ENCODE data around the gene PPIL3. TPM values are rescaled to one million over a fixed set of nuclear protein-coding genes. Genes with fewer than 3 reads are reported as not detected.

The PPIL3 gene
- total and polyA plus RNA-seq, 2 experiments from 2014 or later = 42.9 to 54.0 TPM

DNA sequence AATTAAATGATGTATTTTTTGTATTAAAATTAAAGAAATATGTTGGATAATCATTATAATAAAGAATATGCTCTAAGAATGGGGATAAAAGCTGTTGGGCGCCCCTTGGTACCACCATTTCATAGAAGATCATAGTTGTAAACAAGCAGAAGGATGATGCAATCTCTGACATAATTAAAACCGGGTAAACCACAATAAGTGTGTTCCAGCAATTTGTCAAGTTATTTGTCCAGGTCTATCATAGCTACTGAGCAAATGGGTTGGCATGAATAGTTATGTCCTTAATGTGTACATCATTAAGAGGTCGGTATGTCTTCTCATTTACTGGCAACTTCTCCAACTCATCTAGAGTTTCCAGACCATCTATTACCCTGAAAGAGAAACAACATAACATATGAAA lies 17.7 kb downstream of the PPIL3 start:
- no peak overlapping the region for H3K27ac ChIP-seq (ENCODE audit: low read depth)
- H3K27me3 ChIP-seq (ENCODE audit: insufficient read depth) = no peaks in the 10 kb centered on the region
- no peak overlapping the region for H3K4me2 ChIP-seq
- Mint-ChIP-seq H3K27me3 (ENCODE audit: insufficient read depth, low read depth, poor library complexity) (peaks cover 3% of the 10 kb centered on the region), H3K9me3 (no peaks in the 10 kb centered on the region), H3K4me1 (no peaks in the 10 kb centered on the region), H3K27ac (no peak overlapping the region), H3K36me3 (ENCODE audit: low read depth) (peaks cover 37% of the 10 kb centered on the region; the same call in 2 of the 3 replicates), H3K4me3 (no peak overlapping the region)
- H3K79me2 ChIP-seq (replicated peaks; ENCODE audit: insufficient read depth) = no peaks in the 10 kb centered on the region
- no peak for TF ChIP-seq CTCF (conservative IDR thresholded peaks at IDR 0.05; ENCODE audit: low read depth in 2 of 2)
- TF ChIP-seq ZNF462 (CRISPR knock-in tag; IDR thresholded peaks at IDR 0.05) = no peak
- TF ChIP-seq ZNF331 (CRISPR knock-in tag; IDR thresholded peaks at IDR 0.05; ENCODE audit: low read depth) = no peak
- TF ChIP-seq CREB1 (CRISPR knock-in tag; IDR thresholded peaks at IDR 0.05; ENCODE audit: low read depth) = no peak
- TF ChIP-seq, protein P1, sequence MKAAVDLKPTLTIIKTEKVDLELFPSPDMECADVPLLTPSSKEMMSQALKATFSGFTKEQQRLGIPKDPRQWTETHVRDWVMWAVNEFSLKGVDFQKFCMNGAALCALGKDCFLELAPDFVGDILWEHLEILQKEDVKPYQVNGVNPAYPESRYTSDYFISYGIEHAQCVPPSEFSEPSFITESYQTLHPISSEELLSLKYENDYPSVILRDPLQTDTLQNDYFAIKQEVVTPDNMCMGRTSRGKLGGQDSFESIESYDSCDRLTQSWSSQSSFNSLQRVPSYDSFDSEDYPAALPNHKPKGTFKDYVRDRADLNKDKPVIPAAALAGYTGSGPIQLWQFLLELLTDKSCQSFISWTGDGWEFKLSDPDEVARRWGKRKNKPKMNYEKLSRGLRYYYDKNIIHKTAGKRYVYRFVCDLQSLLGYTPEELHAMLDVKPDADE (IDR thresholded peaks at IDR 0.05) = no peak
- no peak for TF ChIP-seq NANOG (IDR thresholded peaks at IDR 0.05; ENCODE audit: borderline replicate concordance)
- TF ChIP-seq EZH2phosphoT487 (IDR thresholded peaks at IDR 0.05; ENCODE audit: unreplicated experiment) = no peak
- TF ChIP-seq ZNF114 (CRISPR knock-in tag; IDR thresholded peaks at IDR 0.05) = no peak
- no peak for TF ChIP-seq POLR2AphosphoS5 (IDR thresholded peaks at IDR 0.05; ENCODE audit: low read depth)
- no peak for TF ChIP-seq STAT1 (IDR thresholded peaks at IDR 0.05; ENCODE audit: unreplicated experiment)
- no peaks in the 10 kb centered on the region for H3K9me2 ChIP-seq (ENCODE audit: insufficient read depth)
- no peak overlapping the region for H3K4me3 ChIP-seq
- H3K4me1 ChIP-seq (ENCODE audit: insufficient read depth) = no peaks in the 10 kb centered on the region
- no peak for ATAC-seq
- H2AFZ ChIP-seq = no peak overlapping the region
- H3K36me3 ChIP-seq (ENCODE audit: insufficient read depth) = peaks cover 3% of the 10 kb centered on the region; the same call in 1 of the 2 replicates
- no peak for DNase-seq (ENCODE audit: low spot score)
- no peaks in the 10 kb centered on the region; the same call in 1 of the 2 replicates for H4K20me1 ChIP-seq (replicated peaks; ENCODE audit: insufficient read depth)
- H3F3A ChIP-seq (replicated peaks; ENCODE audit: low read depth) = no peaks in the 10 kb centered on the region
